GM21723 (cell line): ENCODE data around the gene ATP6V0D1.

Source experiments
- ATAC-seq: cut with Tn5 transposase; IDR thresholded peaks from one replicate; pipeline ENCODE4 v1.9.1; 2021; ENCODE audit warnings: mild to moderate bottlenecking, moderate library complexity; ENCODE audit not compliant: unreplicated experiment

Gene ATP6V0D1

GRCh38 chr16:67463691-67464090 lies 17.3 kb downstream of the ATP6V0D1 start:
- no peak for ATAC-seq

- ATAC-seq: no peak
These were observed 17.9 kb downstream of the ATP6V0D1 start for GRCh38 chr16:67463059-67463458.

- no peak for ATAC-seq
These were observed 18.7 kb downstream of the ATP6V0D1 start for GRCh38 chr16:67462279-67462655.

- ATAC-seq: no peak
These were observed 19.2 kb downstream of the ATP6V0D1 start for GRCh38 chr16:67461600-67462278.

- no peak for ATAC-seq
These were observed 20.0 kb downstream of the ATP6V0D1 start for GRCh38 chr16:67460961-67461360.

- no peak for ATAC-seq
These were observed 20.8 kb downstream of the ATP6V0D1 start for GRCh38 chr16:67460168-67460567.

GRCh38 chr16:67459861-67460150 lies 21.2 kb downstream of the ATP6V0D1 start:
- ATAC-seq: no peak

GRCh38 chr16:67459066-67459860 lies 21.7 kb downstream of the ATP6V0D1 start:
- ATAC-seq: no peak

GRCh38 chr16:67458121-67458641 lies 22.8 kb downstream of the ATP6V0D1 start:
- no peak for ATAC-seq

GRCh38 chr16:67457611-67458010 lies 23.3 kb downstream of the ATP6V0D1 start:
- no peak for ATAC-seq

GRCh38 chr16:67456391-67457081 lies 24.4 kb downstream of the ATP6V0D1 start:
- ATAC-seq: no peak

- ATAC-seq: no peak
These were observed 26.1 kb downstream of the ATP6V0D1 start for GRCh38 chr16:67454852-67455251.

- ATAC-seq: no peak
These were observed 26.9 kb downstream of the ATP6V0D1 start for GRCh38 chr16:67454104-67454503.

GRCh38 chr16:67451704-67452435 lies 29.1 kb downstream of the ATP6V0D1 start:
- no peak for ATAC-seq

GRCh38 chr16:67451061-67451703 lies 29.8 kb downstream of the ATP6V0D1 start:
- ATAC-seq: no peak

GRCh38 chr16:67449739-67450138 lies 31.2 kb downstream of the ATP6V0D1 start:
- ATAC-seq: no peak

- no peak for ATAC-seq
These were observed 31.6 kb downstream of the ATP6V0D1 start for GRCh38 chr16:67449336-67449735.

- ATAC-seq: no peak
These were observed 32.4 kb downstream of the ATP6V0D1 start for GRCh38 chr16:67448580-67448979.

- no peak for ATAC-seq
These were observed 33.4 kb downstream of the ATP6V0D1 start for GRCh38 chr16:67447508-67448076.

GRCh38 chr16:67446968-67447507 lies 33.9 kb downstream of the ATP6V0D1 start:
- no peak for ATAC-seq
